ENCODE results near the gene DGKZ.

DNA sequence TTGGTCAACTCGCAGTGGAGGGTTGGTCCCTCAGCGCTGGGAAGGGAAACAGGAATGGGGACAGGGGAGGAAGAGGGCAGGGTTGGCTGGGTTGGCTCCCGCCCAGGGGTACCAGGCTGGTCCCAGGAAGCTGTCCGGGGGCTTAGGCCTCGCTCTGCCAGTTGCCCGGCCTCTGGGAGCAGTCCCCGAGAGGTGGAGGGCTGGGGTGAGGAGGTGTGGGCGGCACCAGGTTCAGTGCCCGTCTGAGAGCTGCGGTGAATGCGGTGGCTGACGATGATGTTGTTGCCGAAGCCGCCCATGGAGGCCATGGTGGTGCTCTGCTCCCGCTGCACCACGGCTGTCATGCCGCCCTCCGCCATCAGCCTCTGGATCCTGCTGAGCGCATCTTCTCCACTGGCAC lies 50.3 kb downstream of the DGKZ start:
- TF ChIP-seq, protein P1, sequence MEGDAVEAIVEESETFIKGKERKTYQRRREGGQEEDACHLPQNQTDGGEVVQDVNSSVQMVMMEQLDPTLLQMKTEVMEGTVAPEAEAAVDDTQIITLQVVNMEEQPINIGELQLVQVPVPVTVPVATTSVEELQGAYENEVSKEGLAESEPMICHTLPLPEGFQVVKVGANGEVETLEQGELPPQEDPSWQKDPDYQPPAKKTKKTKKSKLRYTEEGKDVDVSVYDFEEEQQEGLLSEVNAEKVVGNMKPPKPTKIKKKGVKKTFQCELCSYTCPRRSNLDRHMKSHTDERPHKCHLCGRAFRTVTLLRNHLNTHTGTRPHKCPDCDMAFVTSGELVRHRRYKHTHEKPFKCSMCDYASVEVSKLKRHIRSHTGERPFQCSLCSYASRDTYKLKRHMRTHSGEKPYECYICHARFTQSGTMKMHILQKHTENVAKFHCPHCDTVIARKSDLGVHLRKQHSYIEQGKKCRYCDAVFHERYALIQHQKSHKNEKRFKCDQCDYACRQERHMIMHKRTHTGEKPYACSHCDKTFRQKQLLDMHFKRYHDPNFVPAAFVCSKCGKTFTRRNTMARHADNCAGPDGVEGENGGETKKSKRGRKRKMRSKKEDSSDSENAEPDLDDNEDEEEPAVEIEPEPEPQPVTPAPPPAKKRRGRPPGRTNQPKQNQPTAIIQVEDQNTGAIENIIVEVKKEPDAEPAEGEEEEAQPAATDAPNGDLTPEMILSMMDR (IDR thresholded peaks at IDR 0.05; ENCODE audit: low read length) = no peak
- no peak for TF ChIP-seq EZH2 (IDR thresholded peaks at IDR 0.05; ENCODE audit: borderline replicate concordance, low read length)
